BLaER1 treated with 17β-estradiol and CSF1 and Interleukin-3, amounts not matched to agents 10 nM and 100 nM (cell line): ENCODE data around the gene SH3BGRL.

ENCODE experiments used
- H3K27ac ChIP-seq, 11 experiments: shearing (Covaris generic); formaldehyde crosslinking; 2 replicates each; pipeline ENCODE4 v1.8.1; 2022
- H3K27me3 ChIP-seq, 11 experiments: shearing (Covaris generic); formaldehyde crosslinking; 2 replicates each; pipeline ENCODE4 v1.8.1; 2022
- H3K36me3 ChIP-seq, 11 experiments: shearing (Covaris generic); formaldehyde crosslinking; 2 replicates each; pipeline ENCODE4 v1.8.1; 2022
- H3K4me1 ChIP-seq, 10 experiments: shearing (Covaris generic); formaldehyde crosslinking; 2 replicates each; pipeline ENCODE4 v1.8.1; 2022
- H3K4me2 ChIP-seq, 11 experiments: shearing (Covaris generic); formaldehyde crosslinking; 2 replicates each; pipeline ENCODE4 v1.8.1; 2022
- H3K4me3 ChIP-seq, 10 experiments: shearing (Covaris generic); formaldehyde crosslinking; 2 replicates each; pipeline ENCODE4 v1.8.1; 2022
- H3K9ac ChIP-seq, 11 experiments: shearing (Covaris generic); formaldehyde crosslinking; 2 replicates each; pipeline ENCODE4 v1.8.1; 2022
- H3K9me3 ChIP-seq, 11 experiments: shearing (Covaris generic); formaldehyde crosslinking; replicated peaks in 1 of 11; 2 replicates each; pipeline ENCODE4 v1.8.1; 2022
- H4K20me1 ChIP-seq, 11 experiments: shearing (Covaris generic); formaldehyde crosslinking; 2 replicates each; pipeline ENCODE4 v1.8.1; 2022
- Cebpa-rat ChIP-seq, 11 experiments: shearing (Covaris generic); IDR thresholded peaks; 2 replicates each; pipeline ENCODE4 v1.8.1; 2022

SH3BGRL gene

DNA sequence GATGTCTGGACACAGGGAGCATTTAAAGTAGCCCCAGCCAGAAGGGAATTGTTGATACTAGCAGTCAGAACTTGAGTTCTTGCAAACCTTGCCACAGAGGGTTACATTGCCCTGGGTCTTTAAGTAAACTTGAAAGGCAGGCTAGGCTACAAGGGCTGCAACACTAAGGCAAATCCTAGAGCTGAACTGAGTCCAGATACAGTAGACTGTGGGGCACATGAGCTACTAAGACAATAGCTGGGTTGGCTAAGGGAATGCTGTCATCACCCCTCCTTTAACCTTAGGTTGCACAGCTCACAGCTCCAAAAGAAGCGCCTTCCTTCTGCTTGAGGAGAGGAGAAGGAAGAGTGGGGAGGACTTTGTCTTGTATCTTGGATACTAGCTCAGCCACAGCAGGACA lies 35.6 kb downstream of the SH3BGRL start:
- Histone ChIP-seq H4K20me1 (peaks cover 0 to 50% (median 7%) of the 10 kb centered on the region in 11 experiments; a peak in 9 of 22 replicates), H3K36me3 (peaks cover 37 to 74% (median 56%) of the 10 kb centered on the region in 11 experiments), H3K9me3 (peaks cover 54 to 67% (median 62%) of the 10 kb centered on the region in 11 experiments), H3K4me1 (no peaks in the 10 kb centered on the region), H3K4me2 (no peak overlapping the region), H3K27me3 (peaks cover 66 to 100% (median 95%) of the 10 kb centered on the region in 11 experiments), H3K4me3 (no peak overlapping the region), H3K9ac (no peak overlapping the region), H3K27ac (no peak overlapping the region)
- TF ChIP-seq Cebpa-rat (IDR thresholded peaks at IDR 0.05) = no peak

DNA sequence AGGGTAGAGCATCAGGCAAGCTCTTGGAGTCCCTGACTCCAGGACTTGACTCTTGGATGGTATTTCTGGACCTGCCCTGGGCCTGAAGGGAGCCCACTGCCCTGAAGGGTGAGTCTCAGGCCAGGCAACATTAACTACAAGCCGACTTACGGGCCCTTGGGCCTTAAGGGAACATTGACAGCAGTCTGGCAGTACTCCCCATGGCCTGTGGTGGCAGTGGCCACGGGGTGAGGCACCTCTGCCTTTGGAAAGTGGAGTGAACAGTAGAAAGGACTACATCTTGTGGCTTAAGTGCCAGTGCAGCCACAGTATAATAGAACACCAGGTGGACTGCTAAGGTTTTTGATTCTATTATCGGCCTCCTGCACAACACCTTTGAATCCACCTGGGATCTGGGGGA lies 36.3 kb downstream of the SH3BGRL start:
- Histone ChIP-seq H3K27ac (no peak overlapping the region), H3K4me1 (no peaks in the 10 kb centered on the region), H3K27me3 (peaks cover 65 to 100% (median 98%) of the 10 kb centered on the region in 11 experiments), H3K9me3 (peaks cover 57 to 70% (median 65%) of the 10 kb centered on the region in 11 experiments), H3K9ac (no peak overlapping the region), H3K36me3 (peaks cover 37 to 73% (median 56%) of the 10 kb centered on the region in 11 experiments), H3K4me2 (no peak overlapping the region), H4K20me1 (peaks cover 0 to 43% (median 6%) of the 10 kb centered on the region in 11 experiments; a peak in 9 of 22 replicates), H3K4me3 (no peak overlapping the region)
- no peak for TF ChIP-seq Cebpa-rat (IDR thresholded peaks at IDR 0.05)

DNA sequence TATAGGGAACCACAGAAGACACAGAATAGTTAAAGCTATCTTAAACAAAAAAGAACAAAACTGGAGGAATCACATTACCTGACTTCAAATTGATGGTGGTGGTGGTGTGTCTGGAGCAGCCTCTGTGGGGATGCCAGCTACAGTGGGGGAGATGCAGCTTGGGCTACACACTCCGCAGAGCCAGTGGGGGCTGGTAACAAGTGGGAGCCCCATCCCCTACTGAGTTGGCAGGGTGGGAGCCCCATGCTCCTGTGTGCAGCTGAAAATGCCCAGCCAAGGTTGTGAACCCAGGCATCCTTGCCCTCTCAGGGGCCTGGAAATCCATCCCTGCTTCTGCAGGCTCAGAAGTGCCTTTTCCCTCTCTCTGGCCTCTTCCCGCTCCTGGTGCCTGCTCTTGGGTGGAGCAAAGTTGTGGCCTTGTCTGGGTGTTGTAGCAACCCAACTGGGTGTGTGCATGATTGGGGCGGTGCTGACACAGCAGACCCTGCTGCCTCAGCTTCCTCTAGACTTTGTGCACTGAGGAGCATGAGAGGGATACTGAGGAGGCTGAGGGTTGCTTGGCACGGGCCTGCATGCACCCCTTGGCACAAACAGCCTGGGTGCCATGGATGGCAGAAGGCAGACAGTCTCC lies 38.9 kb downstream of the SH3BGRL start:
- no peaks in the 10 kb centered on the region for H3K4me1 ChIP-seq
- no peak overlapping the region for H3K27ac ChIP-seq
- peaks cover 55 to 68% (median 61%) of the 10 kb centered on the region in 11 experiments for H3K9me3 ChIP-seq
- TF ChIP-seq Cebpa-rat (IDR thresholded peaks at IDR 0.05) = no peak
- peaks cover 0 to 36% (median 5%) of the 10 kb centered on the region in 11 experiments; a peak in 9 of 22 replicates for H4K20me1 ChIP-seq
- H3K36me3 ChIP-seq = peaks cover 37 to 68% (median 54%) of the 10 kb centered on the region in 11 experiments
- no peak overlapping the region for H3K9ac ChIP-seq
- no peak overlapping the region for H3K4me2 ChIP-seq
- H3K27me3 ChIP-seq = peaks cover 48 to 100% (median 91%) of the 10 kb centered on the region in 11 experiments
- peak overlapping the region in 2 of 10 experiments; percentile 9 to 12; a peak in 1 of 20 replicates for H3K4me3 ChIP-seq

DNA sequence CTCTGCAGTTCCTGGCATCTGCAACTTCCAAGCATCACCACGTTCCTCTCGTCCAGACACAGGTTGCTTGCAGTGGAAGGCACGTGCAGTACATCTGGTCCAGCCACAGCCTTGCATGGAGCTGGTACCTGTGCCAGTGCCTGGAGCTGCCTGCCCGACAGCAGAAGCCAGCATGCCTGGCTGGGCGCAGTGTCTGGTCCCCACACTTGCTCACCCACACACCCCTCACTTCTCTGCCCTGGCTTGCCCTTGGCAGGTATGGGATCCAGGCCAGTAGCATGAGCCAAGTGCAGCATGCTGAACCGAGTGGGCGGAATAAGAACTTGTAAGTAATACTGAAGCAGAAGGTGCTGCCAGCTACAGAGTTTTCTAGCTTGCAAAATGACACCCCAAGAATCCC lies 39.9 kb downstream of the SH3BGRL start:
- no peak overlapping the region for H3K9ac ChIP-seq
- no peak overlapping the region for H3K27ac ChIP-seq

DNA sequence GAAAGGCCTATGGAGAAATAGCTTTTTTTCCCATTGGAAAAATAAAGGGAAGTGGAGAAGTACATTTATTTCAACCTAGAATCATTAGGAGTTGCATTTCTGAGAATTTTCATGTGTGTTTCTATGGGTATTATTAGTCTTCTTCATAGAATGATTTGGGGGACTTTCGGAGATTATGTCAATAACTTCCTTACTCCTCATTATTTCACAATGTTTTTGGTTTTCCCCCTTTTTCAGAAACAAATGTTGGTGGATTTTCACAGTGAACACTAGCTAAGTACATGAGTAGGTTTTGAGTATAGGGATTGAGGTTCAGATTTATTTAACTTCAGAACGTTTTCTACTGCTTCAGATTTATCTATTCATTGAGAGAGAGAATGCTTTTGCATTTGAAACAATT lies 54.0 kb downstream of the SH3BGRL start:
- no peak for TF ChIP-seq Cebpa-rat (IDR thresholded peaks at IDR 0.05)
- H3K4me2 ChIP-seq = no peak overlapping the region
- no peak overlapping the region for H3K9ac ChIP-seq
- H3K9me3 ChIP-seq = 0 out of 22 replicates have a peak, but pooled peaks cover 0 to 4% (median 0%) of the 10 kb centered on the region in 11 experiments
- peaks cover 47 to 99% (median 94%) of the 10 kb centered on the region in 11 experiments for H3K27me3 ChIP-seq
- H3K36me3 ChIP-seq = no peaks in the 10 kb centered on the region; a peak in 1 of 22 replicates
- H3K27ac ChIP-seq = no peak overlapping the region
- no peak overlapping the region for H3K4me3 ChIP-seq
- peaks cover 0 to 98% (median 26%) of the 10 kb centered on the region in 11 experiments; a peak in 13 of 22 replicates for H4K20me1 ChIP-seq
- H3K4me1 ChIP-seq = peaks cover 0 to 35% (median 0%) of the 10 kb centered on the region in 10 experiments; a peak in 5 of 20 replicates

More for the DNA sequence above, 39.9 kb downstream of the SH3BGRL start:
- Histone ChIP-seq H4K20me1 (peaks cover 0 to 38% (median 6%) of the 10 kb centered on the region in 11 experiments; a peak in 9 of 22 replicates), H3K9me3 (peaks cover 57 to 71% (median 62%) of the 10 kb centered on the region in 11 experiments), H3K36me3 (peaks cover 36 to 59% (median 53%) of the 10 kb centered on the region in 11 experiments), H3K4me2 (no peak overlapping the region), H3K4me1 (no peaks in the 10 kb centered on the region), H3K27me3 (peaks cover 39 to 100% (median 91%) of the 10 kb centered on the region in 11 experiments), H3K4me3 (no peak overlapping the region)
- no peak for TF ChIP-seq Cebpa-rat (IDR thresholded peaks at IDR 0.05)

DNA sequence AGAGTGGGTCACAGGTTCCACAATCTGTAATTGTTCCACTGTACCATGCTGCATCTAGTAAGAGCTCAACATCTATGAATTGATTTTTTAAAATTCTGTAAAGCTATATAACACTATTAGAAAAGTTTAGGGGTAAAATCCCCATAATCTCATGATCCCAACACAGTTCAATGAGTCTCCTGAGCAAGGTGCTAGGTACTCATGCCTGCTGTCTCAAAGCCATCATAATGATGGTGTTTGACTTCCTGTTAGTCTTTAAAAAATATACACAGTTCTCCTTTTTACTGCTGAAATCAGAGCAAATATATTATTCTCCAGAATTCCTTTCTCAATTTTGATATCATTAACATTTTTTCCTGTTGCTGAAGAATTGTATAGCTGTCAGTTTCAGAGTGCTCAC lies 55.9 kb downstream of the SH3BGRL start:
- H3K4me2 ChIP-seq = peak overlapping the region in 2 of 11 experiments; percentile 40 to 45; a peak in 2 of 22 replicates
- H3K27me3 ChIP-seq = peaks cover 55 to 100% (median 99%) of the 10 kb centered on the region in 11 experiments
- H3K9me3 ChIP-seq = 0 out of 22 replicates have a peak, but pooled peaks cover 0 to 4% (median 0%) of the 10 kb centered on the region in 11 experiments
- no peak overlapping the region for H3K27ac ChIP-seq
- TF ChIP-seq Cebpa-rat (IDR thresholded peaks at IDR 0.05) = no peak
- no peak overlapping the region for H3K9ac ChIP-seq
- no peaks in the 10 kb centered on the region; a peak in 1 of 22 replicates for H3K36me3 ChIP-seq
- H3K4me3 ChIP-seq = no peak overlapping the region
- peaks cover under 1 to 100% (median 30%) of the 10 kb centered on the region in 11 experiments; a peak in 14 of 22 replicates for H4K20me1 ChIP-seq
- peaks cover 0 to 35% (median 0%) of the 10 kb centered on the region in 10 experiments; a peak in 5 of 20 replicates for H3K4me1 ChIP-seq

DNA sequence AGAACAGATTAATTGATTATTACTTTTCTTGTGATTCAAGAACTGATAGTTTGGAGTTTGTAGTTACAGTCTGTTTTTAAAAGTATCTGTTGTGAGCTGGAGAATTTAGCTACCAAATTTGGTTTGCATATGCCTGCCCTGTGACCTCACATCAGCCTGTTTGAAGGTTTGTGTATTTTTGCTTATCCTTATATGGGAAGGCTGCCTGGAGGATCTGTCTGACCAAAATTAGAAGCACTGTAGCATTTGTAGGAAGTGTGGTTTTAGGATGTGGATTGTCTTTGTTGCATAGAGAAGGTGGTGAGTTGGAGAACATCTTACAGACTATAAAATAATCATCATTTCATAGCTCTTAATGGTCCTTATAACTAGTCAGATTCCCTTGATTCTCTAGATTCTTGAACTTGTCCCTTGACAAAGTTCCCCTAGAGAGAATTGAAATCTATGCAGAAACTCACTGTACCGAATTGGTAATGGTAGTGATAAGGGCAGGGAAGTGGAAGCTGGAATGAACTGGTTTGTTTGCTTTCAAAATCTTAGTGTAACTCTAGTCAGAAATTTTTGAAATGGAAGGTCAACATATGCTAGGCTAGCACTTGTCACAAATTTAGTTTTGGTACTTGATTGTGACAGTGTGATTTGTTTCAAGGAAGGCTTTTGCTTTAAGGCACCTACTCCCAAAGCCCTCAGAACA lies 57.3 kb downstream of the SH3BGRL start:
- 0 out of 22 replicates have a peak, but pooled peaks cover 0 to 4% (median 0%) of the 10 kb centered on the region in 11 experiments for H3K9me3 ChIP-seq
- H4K20me1 ChIP-seq = peaks cover 4 to 100% (median 26%) of the 10 kb centered on the region in 11 experiments; a peak in 14 of 22 replicates
- no peak for TF ChIP-seq Cebpa-rat (IDR thresholded peaks at IDR 0.05)
- peaks cover 0 to 35% (median 0%) of the 10 kb centered on the region in 10 experiments; a peak in 5 of 20 replicates for H3K4me1 ChIP-seq
- peak overlapping the region in 2 of 11 experiments; percentile 9 to 18; a peak in 1 of 22 replicates for H3K27ac ChIP-seq
- peak overlapping the region in 2 of 11 experiments; percentile 40 to 45; a peak in 4 of 22 replicates for H3K4me2 ChIP-seq
- H3K36me3 ChIP-seq = no peaks in the 10 kb centered on the region; a peak in 1 of 22 replicates
- no peak overlapping the region for H3K4me3 ChIP-seq
- no peak overlapping the region for H3K9ac ChIP-seq
- peaks cover 61 to 100% (median 99%) of the 10 kb centered on the region in 11 experiments for H3K27me3 ChIP-seq

DNA sequence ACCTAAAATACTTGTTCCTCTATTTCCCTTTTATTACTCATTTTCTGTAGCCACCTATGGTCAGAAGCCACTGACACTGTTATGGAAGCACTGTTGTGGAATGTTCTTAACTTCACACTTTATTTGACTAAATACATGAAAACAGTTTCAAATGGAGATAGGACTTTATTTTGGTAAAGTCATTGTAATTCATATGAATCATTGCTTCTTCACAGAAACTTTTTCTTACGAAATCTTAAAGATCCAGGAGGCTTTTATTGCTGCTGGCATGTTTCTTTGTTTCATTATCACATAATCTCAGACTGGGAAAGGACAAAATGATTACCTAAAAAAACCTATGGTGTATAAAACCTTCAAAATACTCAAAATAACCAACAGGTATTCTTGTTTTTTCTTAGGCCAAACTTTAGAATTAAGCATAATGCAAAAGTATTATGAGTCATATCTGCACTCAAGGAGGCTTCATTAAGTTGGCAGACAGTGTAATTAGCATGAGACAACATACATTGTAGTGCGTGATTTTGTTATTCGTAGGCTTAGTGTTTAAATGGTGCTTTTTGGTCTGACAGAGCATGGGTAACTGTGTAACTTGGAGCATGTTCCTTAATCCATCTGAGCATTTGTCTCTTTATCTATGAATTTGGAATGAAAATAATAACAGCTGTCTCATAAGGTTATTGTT lies 58.0 kb downstream of the SH3BGRL start:
- peak overlapping the region in 2 of 11 experiments; percentile 40 to 45; a peak in 3 of 22 replicates for H3K4me2 ChIP-seq
- peaks cover 0 to 5% (median 0%) of the 10 kb centered on the region in 11 experiments; a peak in 1 of 22 replicates for H3K36me3 ChIP-seq
- peak overlapping the region in 1 of 11 experiments; percentile 18; a peak in 1 of 22 replicates for H3K27ac ChIP-seq
- H4K20me1 ChIP-seq = peaks cover 4 to 100% (median 19%) of the 10 kb centered on the region in 11 experiments; a peak in 14 of 22 replicates
- H3K9me3 ChIP-seq = peaks cover 0 to 2% (median 0%) of the 10 kb centered on the region in 11 experiments; a peak in 1 of 22 replicates
- peaks cover 59 to 100% (median 99%) of the 10 kb centered on the region in 11 experiments for H3K27me3 ChIP-seq
- H3K9ac ChIP-seq = no peak overlapping the region
- H3K4me3 ChIP-seq = no peak overlapping the region
- no peak for TF ChIP-seq Cebpa-rat (IDR thresholded peaks at IDR 0.05)
- H3K4me1 ChIP-seq = peaks cover 0 to 35% (median 0%) of the 10 kb centered on the region in 10 experiments; a peak in 5 of 20 replicates
